HG03097 (cell line): ENCODE data around the gene FBXW9.
A peak's percentile ranks its signal among the peaks of the same experiment; 100 is the strongest.
"Not testable (repeated sequence)": the region's sequence is repeated elsewhere in the genome, so short reads cannot be mapped to it uniquely, and the experiment has no call there.

Source experiments
- ATAC-seq: cut with Tn5 transposase; IDR thresholded peaks from one replicate; pipeline ENCODE4 v1.9.1; 2021; ENCODE audit not compliant: unreplicated experiment, low FRiP score

FBXW9 gene

DNA sequence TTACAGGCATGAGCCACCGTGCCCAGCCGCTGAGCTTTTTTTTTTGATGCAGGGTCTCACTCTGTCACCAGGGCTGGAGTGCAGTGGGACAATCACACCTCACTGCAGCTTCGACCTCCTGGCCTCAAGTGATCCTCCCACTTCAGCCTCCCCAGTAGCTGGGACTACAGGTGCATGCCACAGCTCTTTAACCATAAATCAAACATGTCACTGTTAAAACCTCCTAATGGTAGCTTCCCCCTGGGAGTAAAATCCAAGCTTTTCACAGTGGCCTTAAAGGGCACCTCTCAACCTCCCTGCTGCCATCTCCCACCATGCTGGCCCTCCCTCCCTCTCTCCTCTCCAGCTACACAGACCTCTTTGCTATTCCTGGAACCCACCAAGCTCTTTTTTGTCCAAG, 10.6 kb downstream of the FBXW9 start:
- ATAC-seq = no peak

DNA sequence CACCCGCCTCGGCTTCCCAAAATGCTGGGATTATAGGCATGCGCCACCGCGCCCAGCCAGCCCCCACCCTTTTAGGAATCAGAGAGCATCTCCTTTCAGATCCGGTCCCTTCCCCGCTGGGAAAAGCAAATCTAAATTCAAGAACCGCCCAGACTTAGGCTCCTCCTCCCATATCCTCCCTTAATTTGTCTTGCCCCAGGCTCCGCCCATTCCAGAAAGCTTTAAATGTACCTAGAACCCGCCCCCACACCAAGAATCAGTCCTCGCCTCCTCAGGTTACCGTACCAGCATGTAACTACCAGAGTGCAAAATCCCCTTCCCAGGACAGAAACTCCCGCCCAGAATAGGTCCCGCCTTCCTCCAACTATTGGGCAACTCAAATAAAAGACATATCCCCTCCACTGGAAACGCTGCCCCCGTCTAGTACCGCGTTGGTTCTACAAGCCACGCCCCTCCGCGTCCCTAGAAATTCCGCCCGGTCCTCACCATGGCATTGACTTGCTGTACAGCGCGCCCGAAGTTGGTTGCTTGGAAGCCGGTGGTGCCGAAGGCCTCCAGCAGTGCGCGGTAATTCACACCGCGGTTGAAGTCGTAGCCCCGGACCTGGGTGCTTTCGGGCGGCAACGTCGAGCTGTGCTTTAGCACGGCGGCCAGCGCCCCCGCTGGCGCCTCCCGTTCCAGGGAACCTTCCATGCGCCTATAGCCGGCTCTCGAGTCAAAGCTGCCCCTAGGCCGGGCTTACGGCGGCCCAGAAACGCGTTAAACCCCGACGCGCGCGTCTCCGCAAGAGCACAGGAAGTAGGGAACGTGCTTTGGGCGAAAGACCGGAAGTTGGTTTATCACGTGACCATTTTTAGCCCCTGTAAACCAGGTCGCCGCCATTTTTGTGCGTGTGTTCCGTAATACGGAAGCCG, 15.1 kb downstream of the FBXW9 start, which contains the start of gene DHPS:
Gene DHPS (minus strand): TSS at position 807 of the 914 bp plus-strand sequence. CDS start 114 bp downstream, at position 693.
- peak; percentile 57 for ATAC-seq

DNA sequence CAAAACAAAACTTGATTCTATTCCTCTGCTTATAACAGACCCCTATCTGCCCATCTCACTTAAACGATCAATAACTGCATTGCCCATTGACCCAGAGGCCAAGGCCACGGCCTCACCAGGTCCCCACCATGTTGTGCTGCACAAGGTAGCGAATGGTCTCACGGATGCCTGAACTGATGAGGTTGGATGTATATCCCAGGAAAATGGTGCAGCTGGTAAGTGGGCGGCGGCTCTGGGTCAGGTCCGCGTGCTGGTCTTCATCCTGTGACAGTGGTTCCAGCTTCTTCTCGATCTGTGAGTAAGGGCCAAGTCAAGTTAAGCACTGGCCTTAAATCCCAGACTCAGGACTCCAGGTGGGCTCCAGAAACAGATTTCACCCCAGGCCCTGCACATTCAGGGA, 16.4 kb downstream of the FBXW9 start:
- no peak for ATAC-seq

- not testable (repeated sequence) for ATAC-seq
Measured at GRCh38 chr19:12678039-12678438, 18.4 kb downstream of the FBXW9 start.

- ATAC-seq = no peak
Measured at GRCh38 chr19:12676928-12677327, 19.5 kb downstream of the FBXW9 start.

- ATAC-seq = no peak
Measured at GRCh38 chr19:12676384-12676792, 20.0 kb downstream of the FBXW9 start.

DNA sequence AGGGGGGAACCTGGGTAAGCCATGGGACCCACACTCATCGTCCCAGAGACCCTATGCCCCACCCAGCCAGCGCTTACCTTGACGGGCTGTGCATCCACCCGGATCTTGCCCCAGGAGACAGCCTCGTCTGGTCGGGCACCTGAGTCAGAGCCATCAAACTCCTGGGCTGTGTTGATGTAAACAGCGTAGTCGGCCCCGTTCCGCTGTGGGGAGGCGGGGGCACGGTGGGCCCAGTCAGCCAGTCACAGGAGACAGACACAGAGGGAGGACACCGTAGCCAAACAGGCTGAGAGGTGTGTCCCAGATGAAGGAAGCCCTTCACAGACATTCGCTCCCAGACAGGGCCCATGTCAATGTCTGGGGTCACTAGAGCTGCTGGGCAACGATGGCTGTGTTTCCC, 20.5 kb downstream of the FBXW9 start:
- no peak for ATAC-seq

DNA sequence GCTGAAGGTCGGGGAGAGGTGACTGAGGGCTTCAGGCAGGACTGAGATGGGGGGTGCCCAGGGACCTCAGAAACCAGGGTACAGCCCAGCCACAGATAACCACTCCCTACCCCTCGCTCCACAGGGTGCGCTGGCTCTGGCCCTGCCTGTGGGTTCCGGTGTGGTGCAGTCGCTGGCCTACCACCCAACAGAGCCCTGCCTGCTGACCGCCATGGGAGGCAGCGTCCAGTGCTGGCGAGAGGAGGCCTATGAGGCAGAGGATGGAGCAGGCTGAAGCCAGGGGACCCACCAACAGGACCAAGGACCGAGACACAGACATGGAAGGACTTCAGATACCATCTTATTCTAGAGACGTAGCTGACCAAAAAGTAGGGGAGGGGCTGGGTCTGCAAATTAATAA, 21.0 kb downstream of the FBXW9 start:
- ATAC-seq = no peak

GRCh38 chr19:12672744-12673143, 23.7 kb downstream of the FBXW9 start:
- no peak for ATAC-seq

DNA sequence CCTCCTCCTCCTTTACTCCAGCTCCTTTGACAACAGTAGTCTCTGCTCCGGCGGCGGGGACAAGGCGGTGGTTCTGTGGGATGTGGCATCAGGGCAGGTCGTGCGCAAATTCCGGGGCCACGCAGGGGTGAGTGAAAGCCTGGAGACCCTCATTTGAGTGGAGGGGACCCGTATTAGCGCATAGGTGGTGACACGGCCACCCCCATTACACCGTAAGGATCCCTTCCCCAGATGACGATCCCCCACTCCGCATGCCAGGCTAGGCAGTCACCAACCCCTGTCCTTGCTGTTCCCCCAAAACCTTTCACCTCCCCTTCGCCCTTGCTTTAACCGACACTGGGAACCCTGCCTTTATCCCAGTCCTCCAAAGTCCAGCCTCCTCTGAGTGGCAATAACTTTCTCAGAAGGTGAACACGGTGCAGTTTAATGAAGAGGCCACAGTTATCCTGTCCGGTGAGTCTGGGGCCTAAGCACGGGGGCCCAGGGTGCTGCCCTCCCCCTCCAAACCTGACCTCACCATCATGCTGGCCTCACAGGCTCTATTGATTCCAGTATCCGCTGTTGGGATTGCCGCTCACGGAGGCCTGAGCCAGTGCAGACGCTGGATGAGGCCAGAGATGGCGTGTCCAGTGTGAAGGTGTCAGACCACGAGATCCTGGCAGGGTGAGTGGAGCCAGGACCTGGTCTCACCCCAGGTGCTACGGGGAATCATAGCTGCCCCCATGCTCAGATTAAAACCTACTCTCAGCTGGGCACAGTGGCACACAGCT, 26.1 kb downstream of the FBXW9 start:
- no peak for ATAC-seq

DNA sequence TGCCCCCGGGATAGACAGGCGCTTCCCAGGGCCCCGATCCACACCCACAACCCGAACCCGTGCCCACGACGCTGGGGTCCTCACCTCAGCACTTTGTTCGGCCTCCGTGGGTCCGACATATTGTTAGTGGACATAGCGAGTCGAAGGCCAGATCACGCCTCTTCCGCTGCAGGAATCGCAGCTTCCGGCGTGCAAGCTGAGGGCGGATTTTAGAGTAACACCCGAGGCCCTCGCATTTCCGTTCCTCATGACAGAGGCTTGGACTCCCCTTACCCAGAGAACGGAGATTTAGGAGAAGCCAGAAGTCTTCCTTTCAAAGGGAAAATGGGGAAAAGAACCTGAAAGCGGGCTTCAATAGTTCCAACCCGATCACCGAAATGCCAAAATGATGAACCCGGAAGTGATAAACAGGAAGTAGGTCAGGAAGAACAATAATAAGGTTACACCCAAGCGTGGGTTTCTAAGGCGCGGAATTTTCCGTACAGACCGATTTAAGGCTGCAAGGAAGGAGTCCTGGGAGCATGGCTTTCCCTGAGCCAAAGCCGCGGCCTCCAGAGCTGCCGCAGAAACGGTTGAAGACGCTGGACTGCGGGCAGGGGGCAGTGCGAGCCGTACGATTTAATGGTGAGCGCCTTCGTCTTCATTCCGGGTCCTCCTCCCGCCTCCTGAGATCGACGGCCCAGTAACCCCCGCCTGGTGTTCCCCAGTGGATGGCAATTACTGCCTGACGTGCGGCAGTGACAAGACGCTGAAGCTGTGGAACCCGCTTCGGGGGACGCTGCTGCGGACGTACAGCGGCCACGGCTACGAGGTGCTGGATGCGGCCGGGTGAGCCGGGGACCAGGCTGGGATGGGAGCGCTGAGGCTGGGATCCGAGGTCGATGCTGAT, 26.9 kb downstream of the FBXW9 start:
- peak; percentile 28 for ATAC-seq

GRCh38 chr19:12668932-12669269, 27.5 kb downstream of the FBXW9 start:
- no peak for ATAC-seq

GRCh38 chr19:12668346-12668745, 28.1 kb downstream of the FBXW9 start:
- ATAC-seq = no peak

GRCh38 chr19:12667731-12668302, 28.6 kb downstream of the FBXW9 start:
- no peak for ATAC-seq

GRCh38 chr19:12666265-12667048, 30.0 kb downstream of the FBXW9 start, which contains the start of the genes MAN2B1 and WDR83:
Gene MAN2B1, minus strand, starts transcription at chr19:12666742. Its CDS starts 41 bp downstream, at chr19:12666701.
Gene WDR83, plus strand, starts transcription at chr19:12666807. Its CDS starts 2,984 bp downstream, at chr19:12669791.
- ATAC-seq = peak; percentile 39

DNA sequence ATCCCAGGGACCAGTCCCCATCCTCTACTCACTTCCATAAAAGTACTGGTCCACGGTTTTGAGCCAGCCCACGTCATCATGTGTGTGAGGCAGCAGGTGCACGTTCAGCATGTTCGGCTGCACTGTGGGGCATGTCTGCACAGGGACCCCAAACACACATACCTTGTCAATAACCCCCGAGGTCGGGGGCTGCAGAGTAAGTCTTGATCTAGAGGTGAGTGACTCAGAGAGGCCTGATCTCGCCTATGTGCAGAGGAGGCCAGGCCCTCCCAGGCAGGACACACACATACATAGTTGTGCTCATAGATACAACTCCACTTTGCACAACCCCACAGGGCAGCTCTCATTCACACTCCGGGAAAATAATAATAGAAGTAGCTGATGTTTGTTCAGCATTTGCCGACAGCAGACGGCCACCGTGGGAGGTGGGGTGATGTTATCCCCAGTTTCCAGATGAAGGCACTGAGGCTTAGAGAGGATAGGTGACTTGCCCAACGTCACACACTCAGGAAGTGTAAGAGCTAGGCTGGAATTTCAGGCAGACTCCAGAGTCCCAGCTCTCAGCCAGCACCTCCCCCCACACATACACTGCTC, 30.7 kb downstream of the FBXW9 start:
- ATAC-seq = no peak

DNA sequence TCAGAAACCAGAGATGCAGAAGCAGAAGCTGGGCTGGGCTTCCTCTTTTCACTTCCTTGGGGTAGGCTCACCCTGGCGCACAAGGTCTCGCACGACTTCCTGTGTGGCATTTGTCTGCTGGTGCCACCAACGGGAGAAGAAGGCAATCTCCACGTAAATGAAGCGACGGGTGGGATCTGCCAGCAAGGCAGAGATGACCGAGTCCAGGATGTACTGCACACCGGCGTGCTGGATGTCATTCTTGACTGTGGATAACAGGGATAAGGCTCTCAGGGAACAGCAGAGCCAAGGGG, 31.2 kb downstream of the FBXW9 start:
- no peak for ATAC-seq

DNA sequence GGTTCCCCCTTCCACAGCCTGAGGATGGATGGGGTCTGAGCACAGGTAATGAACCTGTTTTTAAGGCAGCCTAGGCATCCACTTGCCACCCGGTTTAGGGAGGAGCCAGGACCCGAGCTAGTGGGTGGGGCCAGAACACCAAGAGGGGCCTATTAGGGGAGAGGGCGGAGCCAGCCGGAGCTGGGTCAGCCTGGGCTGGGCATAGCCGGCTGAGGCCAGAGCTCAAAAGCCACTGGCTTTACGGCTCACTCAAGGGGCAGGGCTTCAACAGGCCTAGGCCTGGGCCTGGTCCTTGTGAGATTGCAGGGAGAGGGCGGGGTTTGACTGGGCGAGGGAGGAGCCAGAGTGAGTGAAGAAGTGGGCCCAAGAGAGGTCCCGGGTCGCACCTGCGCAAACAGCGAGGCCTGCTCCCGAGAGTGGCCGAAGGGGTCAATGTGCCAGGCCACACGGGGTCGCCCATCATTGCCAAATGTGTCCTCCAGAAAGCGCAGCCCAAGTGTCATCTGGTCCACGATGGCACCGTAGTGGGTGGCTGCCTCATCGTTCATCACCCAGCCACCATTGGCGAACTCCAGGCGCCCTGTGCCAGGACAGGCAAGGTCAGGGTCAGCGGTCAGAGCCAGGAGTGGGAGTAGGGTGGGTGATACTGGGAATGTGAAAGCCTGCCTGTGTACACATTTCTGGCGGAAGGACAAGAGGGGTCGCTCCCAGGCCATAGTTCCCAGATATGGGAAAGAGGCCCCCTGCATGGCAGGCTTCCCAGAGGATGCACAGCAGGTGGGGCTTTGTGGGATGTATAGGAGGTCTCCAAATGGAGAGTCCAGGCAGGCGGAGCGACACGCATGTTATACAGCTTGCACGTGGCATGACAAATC, 31.8 kb downstream of the FBXW9 start:
- ATAC-seq = no peak
